Liver (tissue), 9 donors: ENCODE data around the gene POU2F2. TPM values are rescaled to one million over a fixed set of nuclear protein-coding genes. Genes with fewer than 3 reads are reported as not detected.

ENCODE experiments used
- DNase-seq: peaks from one replicate; pipeline ENCODE4 v3.0.0-alpha.2; 2017; ENCODE audit warnings: low spot score
- H3K27ac ChIP-seq, 2 donors: one replicate each; pipeline ENCODE4 v1.7.0; 2013; ENCODE audit warnings: inconsistent platforms in 2 of 2, low read length in 2 of 2, control low read depth in 1 of 2, low read depth in 1 of 2, mild to moderate bottlenecking in 1 of 2
- H3K27me3 ChIP-seq, 4 donors: one replicate each; pipeline versions ENCODE4 v1.6.1 to v1.7.0; 2013; ENCODE audit warnings: low read length in 3 of 4, inconsistent platforms in 1 of 4, mild to moderate bottlenecking in 1 of 4, moderate library complexity in 1 of 4; ENCODE audit not compliant: control insufficient read depth in 4 of 4, insufficient read depth in 4 of 4
- H3K36me3 ChIP-seq, 4 donors: one replicate each; pipeline versions ENCODE4 v1.6.1 to v1.7.0; 2013; ENCODE audit warnings: low read length in 3 of 4, mild to moderate bottlenecking in 3 of 4, low read depth in 1 of 4, moderate library complexity in 1 of 4; ENCODE audit not compliant: control insufficient read depth in 4 of 4, insufficient read depth in 3 of 4
- H3K4me1 ChIP-seq, 4 donors: one replicate each; pipeline versions ENCODE4 v1.6.1 to v1.7.0; 2013; ENCODE audit warnings: low read length in 3 of 4, mild to moderate bottlenecking in 3 of 4, moderate library complexity in 1 of 4; ENCODE audit not compliant: control insufficient read depth in 4 of 4, insufficient read depth in 4 of 4
- H3K4me3 ChIP-seq, 3 donors: one replicate each; pipeline versions ENCODE4 v1.6.1 to v1.7.0; 2013; ENCODE audit warnings: low read length in 3 of 3, control low read depth in 1 of 3, low read depth in 1 of 3, mild to moderate bottlenecking in 1 of 3
- H3K9ac ChIP-seq, 2 donors: one replicate each; pipeline ENCODE4 v1.7.0; 2013; ENCODE audit warnings: low read length in 2 of 2, mild to moderate bottlenecking in 2 of 2, moderate library complexity in 2 of 2, control low read depth in 1 of 2, low read depth in 1 of 2
- H3K9me3 ChIP-seq, 4 donors: one replicate each; pipeline versions ENCODE4 v1.6.1 to v1.7.0; 2013; ENCODE audit warnings: low read length in 3 of 4; ENCODE audit not compliant: control insufficient read depth in 4 of 4
- ATF3 ChIP-seq: IDR thresholded peaks from 2 replicates; pipeline ENCODE4 v1.6.1; 2016; ENCODE audit warnings: antibody characterized with exemption
- EGR1 ChIP-seq, 2 donors: IDR thresholded peaks; 2 replicates each; pipeline ENCODE4 v1.6.1; 2016 to 2018; ENCODE audit warnings: antibody characterized with exemption in 2 of 2, low read depth in 2 of 2
- FOXA1 ChIP-seq: IDR thresholded peaks from 2 replicates; pipeline ENCODE4 v1.6.1; 2016; ENCODE audit warnings: antibody characterized with exemption
- FOXA2 ChIP-seq: IDR thresholded peaks from 2 replicates; pipeline ENCODE4 v1.6.1; 2016; ENCODE audit warnings: antibody characterized with exemption
- GABPA ChIP-seq, 2 donors: IDR thresholded peaks in 1 of 2; conservative IDR thresholded peaks in 1 of 2; 2 replicates each; pipeline ENCODE4 v1.6.1; 2016; ENCODE audit warnings: antibody characterized with exemption in 2 of 2, mild to moderate bottlenecking in 1 of 2, moderate library complexity in 1 of 2
- HNF4A ChIP-seq, 2 donors: conservative IDR thresholded peaks; 2 replicates each; pipeline ENCODE4 v1.6.1; 2016; ENCODE audit warnings: antibody characterized with exemption in 2 of 2, mild to moderate bottlenecking in 2 of 2
- HNF4G ChIP-seq: IDR thresholded peaks from 2 replicates; pipeline ENCODE4 v1.6.1; 2016; ENCODE audit warnings: antibody characterized with exemption
- JUND ChIP-seq, 2 donors: IDR thresholded peaks; 2 replicates each; pipeline ENCODE4 v1.6.1; 2016; ENCODE audit warnings: antibody characterized with exemption in 2 of 2
- NR2F2 ChIP-seq: IDR thresholded peaks from 2 replicates; pipeline ENCODE4 v1.6.1; 2016; ENCODE audit warnings: antibody characterized with exemption
- RAD21 ChIP-seq, 2 donors: IDR thresholded peaks; 2 replicates each; pipeline ENCODE4 v1.6.1; 2016; ENCODE audit warnings: antibody characterized with exemption in 2 of 2, mild to moderate bottlenecking in 2 of 2
- RXRA ChIP-seq, 2 donors: IDR thresholded peaks; 2 replicates each; pipeline ENCODE4 v1.6.1; 2017 to 2018; ENCODE audit warnings: antibody characterized with exemption in 2 of 2, mild to moderate bottlenecking in 1 of 2
- SP1 ChIP-seq: IDR thresholded peaks from 2 replicates; pipeline ENCODE4 v1.6.1; 2018; ENCODE audit warnings: antibody characterized with exemption, mild to moderate bottlenecking
- TAF1 ChIP-seq: conservative IDR thresholded peaks from 2 replicates; pipeline ENCODE4 v1.6.1; 2016; ENCODE audit warnings: antibody characterized with exemption, mild to moderate bottlenecking
- YY1 ChIP-seq: IDR thresholded peaks from 2 replicates; pipeline ENCODE4 v1.6.1; 2016; ENCODE audit warnings: antibody characterized with exemption, mild to moderate bottlenecking
- ZBTB33 ChIP-seq: IDR thresholded peaks from 2 replicates; pipeline ENCODE4 v1.6.1; 2016; ENCODE audit warnings: antibody characterized with exemption
- WGBS: extraction: QIAGEN DNeasy Blood & Tissue Kit; methylation state at CpG from one replicate; pipeline ENCODE4 v1.1.7; 2013; 5-methylcytosine and 5-hydroxymethylcytosine counted together
- polyA plus RNA-seq, 2 donors: library from polyadenylated mRNA; stranded (reverse) in 1 of 2; unstranded in 1 of 2; fragments of 200-250 nt in 1 of 2; fragments of >200 nt in 1 of 2; fragmentation: Nextera tagmentation in 1 of 2; extraction: Ambion mirVana in 1 of 2; gene quantifications; one replicate each; pipeline versions ENCODE4 v1.2.1 to v1.2.3, GENCODE V29; 2013 to 2015
- total RNA-seq, 2 donors: library from RNA; depleted of rRNA; stranded (reverse); fragments of >200 nt; gene quantifications; one replicate each; pipeline ENCODE4 v1.2.3, GENCODE V29; 2014
- TF ChIP-seq, protein P1 (sequence below): IDR thresholded peaks from 2 replicates; pipeline ENCODE4 v1.6.1; 2016; ENCODE audit warnings: antibody characterized with exemption
- TF ChIP-seq, protein P2 (sequence below): IDR thresholded peaks from 2 replicates; pipeline ENCODE4 v1.6.1; 2016; ENCODE audit warnings: antibody characterized with exemption, mild to moderate bottlenecking
- TF ChIP-seq, protein P3 (sequence below): fragments of 150-350 bp; IDR thresholded peaks from 2 replicates; pipeline ENCODE4 v1.5.1; 2017; ENCODE audit warnings: improper control_type of control experiment, low read depth, low read length; ENCODE audit not compliant: missing input control
- donor health status: healthy.
- donor health status: healthy.
- donor health status: healthy.
- donor health status: healthy.
- donor health status: healthy.

The POU2F2 gene
- total and polyA plus RNA-seq, 4 donors: 0.75 to 1.2 (median 0.97) TPM

DNA sequence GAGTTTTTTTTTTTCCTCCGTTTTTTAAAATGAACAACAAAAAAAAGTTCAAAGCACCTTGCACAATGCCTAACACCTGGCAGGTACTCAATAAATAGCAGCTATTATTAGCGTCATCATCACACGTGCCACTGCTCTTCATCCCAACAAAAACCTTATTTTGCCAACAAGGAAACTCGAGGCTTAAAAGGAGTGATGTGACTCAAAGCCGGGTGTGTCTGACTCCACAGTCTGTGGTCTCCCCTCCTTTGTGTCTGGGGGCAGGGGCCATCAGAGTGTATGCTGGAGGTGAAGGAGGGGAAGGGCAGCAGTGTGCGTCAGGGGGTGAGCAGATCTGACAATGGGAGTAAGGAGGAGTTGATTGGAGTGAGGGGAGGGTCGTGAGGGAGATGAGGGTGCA, 34.1 kb upstream of the POU2F2 start:
- no peaks in the 10 kb centered on the region for H3K36me3 ChIP-seq
- H3K9me3 ChIP-seq: no peaks in the 10 kb centered on the region
- H3K27ac ChIP-seq: no peak overlapping the region
- WGBS: 67% methylated on average over 7 of the region's 7 CpGs
- H3K9ac ChIP-seq: no peak overlapping the region
- no peaks in the 10 kb centered on the region for H3K4me1 ChIP-seq
- no peaks in the 10 kb centered on the region for H3K27me3 ChIP-seq
- no peak for DNase-seq
- no peak overlapping the region for H3K4me3 ChIP-seq
- TF ChIP-seq RAD21 (IDR thresholded peaks at IDR 0.05) (no peak), YY1 (no peak), JUND (IDR thresholded peaks at IDR 0.05) (no peak), GABPA (IDR thresholded peaks at IDR 0.05 in 1 of 2, conservative IDR thresholded peaks at IDR 0.05 in 1 of 2) (no peak), ATF3 (no peak), SP1 (no peak), RXRA (IDR thresholded peaks at IDR 0.05) (no peak), FOXA2 (no peak), HNF4A (conservative IDR thresholded peaks at IDR 0.05) (no peak), FOXA1 (no peak), HNF4G (no peak), NR2F2 (no peak), ZBTB33 (no peak), EGR1 (IDR thresholded peaks at IDR 0.05; ENCODE audit: low read depth in 2 of 2) (no peak), TAF1 (no peak)
- TF ChIP-seq, protein P1, sequence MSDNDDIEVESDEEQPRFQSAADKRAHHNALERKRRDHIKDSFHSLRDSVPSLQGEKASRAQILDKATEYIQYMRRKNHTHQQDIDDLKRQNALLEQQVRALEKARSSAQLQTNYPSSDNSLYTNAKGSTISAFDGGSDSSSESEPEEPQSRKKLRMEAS: no peak
- TF ChIP-seq, protein P2, sequence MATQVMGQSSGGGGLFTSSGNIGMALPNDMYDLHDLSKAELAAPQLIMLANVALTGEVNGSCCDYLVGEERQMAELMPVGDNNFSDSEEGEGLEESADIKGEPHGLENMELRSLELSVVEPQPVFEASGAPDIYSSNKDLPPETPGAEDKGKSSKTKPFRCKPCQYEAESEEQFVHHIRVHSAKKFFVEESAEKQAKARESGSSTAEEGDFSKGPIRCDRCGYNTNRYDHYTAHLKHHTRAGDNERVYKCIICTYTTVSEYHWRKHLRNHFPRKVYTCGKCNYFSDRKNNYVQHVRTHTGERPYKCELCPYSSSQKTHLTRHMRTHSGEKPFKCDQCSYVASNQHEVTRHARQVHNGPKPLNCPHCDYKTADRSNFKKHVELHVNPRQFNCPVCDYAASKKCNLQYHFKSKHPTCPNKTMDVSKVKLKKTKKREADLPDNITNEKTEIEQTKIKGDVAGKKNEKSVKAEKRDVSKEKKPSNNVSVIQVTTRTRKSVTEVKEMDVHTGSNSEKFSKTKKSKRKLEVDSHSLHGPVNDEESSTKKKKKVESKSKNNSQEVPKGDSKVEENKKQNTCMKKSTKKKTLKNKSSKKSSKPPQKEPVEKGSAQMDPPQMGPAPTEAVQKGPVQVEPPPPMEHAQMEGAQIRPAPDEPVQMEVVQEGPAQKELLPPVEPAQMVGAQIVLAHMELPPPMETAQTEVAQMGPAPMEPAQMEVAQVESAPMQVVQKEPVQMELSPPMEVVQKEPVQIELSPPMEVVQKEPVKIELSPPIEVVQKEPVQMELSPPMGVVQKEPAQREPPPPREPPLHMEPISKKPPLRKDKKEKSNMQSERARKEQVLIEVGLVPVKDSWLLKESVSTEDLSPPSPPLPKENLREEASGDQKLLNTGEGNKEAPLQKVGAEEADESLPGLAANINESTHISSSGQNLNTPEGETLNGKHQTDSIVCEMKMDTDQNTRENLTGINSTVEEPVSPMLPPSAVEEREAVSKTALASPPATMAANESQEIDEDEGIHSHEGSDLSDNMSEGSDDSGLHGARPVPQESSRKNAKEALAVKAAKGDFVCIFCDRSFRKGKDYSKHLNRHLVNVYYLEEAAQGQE: no peak
- TF ChIP-seq, protein P3, sequence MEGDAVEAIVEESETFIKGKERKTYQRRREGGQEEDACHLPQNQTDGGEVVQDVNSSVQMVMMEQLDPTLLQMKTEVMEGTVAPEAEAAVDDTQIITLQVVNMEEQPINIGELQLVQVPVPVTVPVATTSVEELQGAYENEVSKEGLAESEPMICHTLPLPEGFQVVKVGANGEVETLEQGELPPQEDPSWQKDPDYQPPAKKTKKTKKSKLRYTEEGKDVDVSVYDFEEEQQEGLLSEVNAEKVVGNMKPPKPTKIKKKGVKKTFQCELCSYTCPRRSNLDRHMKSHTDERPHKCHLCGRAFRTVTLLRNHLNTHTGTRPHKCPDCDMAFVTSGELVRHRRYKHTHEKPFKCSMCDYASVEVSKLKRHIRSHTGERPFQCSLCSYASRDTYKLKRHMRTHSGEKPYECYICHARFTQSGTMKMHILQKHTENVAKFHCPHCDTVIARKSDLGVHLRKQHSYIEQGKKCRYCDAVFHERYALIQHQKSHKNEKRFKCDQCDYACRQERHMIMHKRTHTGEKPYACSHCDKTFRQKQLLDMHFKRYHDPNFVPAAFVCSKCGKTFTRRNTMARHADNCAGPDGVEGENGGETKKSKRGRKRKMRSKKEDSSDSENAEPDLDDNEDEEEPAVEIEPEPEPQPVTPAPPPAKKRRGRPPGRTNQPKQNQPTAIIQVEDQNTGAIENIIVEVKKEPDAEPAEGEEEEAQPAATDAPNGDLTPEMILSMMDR: no peak
